Measurements from ENCODE around the gene LUC7L3.

DNA sequence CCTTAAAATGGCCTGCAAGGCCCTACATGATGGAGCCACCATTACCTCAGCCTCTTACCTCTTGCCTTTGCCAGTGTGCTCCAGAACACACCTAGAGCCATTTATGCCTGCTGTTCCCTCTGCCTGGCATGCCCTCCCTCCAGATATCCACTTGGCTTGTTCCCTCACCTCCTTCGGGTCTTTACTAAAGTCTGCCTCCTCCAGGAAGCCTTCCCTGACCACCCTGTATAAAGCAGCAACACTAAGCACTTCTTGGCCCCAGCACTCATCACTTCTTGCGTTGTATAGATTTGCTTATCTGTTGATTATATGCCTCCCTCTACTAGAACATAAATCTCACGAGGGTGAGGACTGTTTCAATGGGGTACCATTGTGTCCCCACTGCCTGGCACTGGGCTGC, 37.0 kb upstream of the LUC7L3 start:
- TF ChIP-seq CTCF (IDR thresholded peaks at IDR 0.05; ENCODE audit: poor library complexity) = no peak
- no peak for TF ChIP-seq EZH2 (IDR thresholded peaks at IDR 0.05; ENCODE audit: borderline replicate concordance)
- TF ChIP-seq EZH2phosphoT487 (IDR thresholded peaks at IDR 0.05; ENCODE audit: low read depth, severe bottlenecking, unreplicated experiment) = no peak
